GM19467 (cell line): Measurements from ENCODE around the gene LSM12.
"Not testable (repeated sequence)": the region's sequence is repeated elsewhere in the genome, so short reads cannot be mapped to it uniquely, and the experiment has no call there.

Source experiments
- ATAC-seq: cut with Tn5 transposase; IDR thresholded peaks from one replicate; pipeline ENCODE4 v1.9.1; 2021; ENCODE audit warnings: mild to moderate bottlenecking, moderate library complexity; ENCODE audit not compliant: unreplicated experiment

LSM12 gene

GRCh38 chr17:44008205-44008909, 58.1 kb downstream of the LSM12 start:
- ATAC-seq = no peak

- ATAC-seq = no peak
These were observed 58.9 kb downstream of the LSM12 start for GRCh38 chr17:44007346-44008204.

DNA sequence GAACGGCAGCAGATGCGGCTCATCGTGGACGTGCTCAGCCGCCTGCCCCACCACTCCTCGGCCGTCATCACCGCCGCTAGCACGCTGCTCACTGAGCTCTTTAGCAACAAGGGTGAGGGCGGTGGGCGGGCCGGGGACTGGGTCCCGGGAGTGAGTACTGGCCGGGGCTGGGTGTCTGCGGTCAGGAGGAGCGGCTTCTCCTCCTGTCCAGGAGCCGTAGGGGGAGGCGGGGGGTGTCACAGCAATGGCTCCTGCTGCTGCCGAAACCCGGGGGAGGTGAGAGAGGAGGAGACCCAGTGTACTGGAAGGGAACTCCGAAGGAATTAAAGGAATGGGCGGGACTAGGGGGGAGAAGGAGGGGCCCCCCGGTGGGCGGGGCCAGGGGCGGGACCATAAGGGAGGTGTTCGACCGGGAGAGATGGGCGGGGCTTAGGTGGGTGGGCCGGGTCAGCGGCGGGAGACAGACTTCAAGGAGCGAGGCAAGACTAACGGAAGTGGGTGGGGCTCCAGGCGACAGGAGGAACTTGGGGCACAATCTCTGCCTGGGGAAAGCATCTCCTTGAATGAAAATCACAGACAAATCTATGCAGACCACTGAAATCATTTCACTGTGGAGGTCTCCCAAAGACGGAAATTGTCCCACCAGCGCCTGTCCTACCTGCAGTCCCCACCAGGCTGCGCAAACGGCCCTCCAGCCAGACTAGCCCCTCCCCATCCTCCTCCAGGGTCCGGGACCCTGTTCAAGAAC, 59.7 kb downstream of the LSM12 start:
- ATAC-seq = no peak

DNA sequence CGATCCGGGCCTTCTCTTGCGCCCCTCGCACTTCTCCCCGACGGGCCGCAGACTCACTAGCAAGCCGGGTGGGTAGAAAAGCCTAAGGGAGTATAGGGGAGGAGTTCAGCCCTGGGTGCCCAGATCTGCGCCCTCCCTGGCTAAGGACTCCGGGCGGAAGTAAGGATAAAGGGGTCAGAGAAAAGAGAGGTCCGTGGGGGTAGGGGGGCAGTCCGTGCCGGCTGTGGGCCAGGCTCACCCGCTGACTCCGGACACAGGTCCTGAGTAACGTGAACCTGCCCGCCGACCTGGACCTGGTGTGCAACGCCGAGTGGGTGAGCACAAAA, 60.2 kb downstream of the LSM12 start:
- ATAC-seq = no peak

DNA sequence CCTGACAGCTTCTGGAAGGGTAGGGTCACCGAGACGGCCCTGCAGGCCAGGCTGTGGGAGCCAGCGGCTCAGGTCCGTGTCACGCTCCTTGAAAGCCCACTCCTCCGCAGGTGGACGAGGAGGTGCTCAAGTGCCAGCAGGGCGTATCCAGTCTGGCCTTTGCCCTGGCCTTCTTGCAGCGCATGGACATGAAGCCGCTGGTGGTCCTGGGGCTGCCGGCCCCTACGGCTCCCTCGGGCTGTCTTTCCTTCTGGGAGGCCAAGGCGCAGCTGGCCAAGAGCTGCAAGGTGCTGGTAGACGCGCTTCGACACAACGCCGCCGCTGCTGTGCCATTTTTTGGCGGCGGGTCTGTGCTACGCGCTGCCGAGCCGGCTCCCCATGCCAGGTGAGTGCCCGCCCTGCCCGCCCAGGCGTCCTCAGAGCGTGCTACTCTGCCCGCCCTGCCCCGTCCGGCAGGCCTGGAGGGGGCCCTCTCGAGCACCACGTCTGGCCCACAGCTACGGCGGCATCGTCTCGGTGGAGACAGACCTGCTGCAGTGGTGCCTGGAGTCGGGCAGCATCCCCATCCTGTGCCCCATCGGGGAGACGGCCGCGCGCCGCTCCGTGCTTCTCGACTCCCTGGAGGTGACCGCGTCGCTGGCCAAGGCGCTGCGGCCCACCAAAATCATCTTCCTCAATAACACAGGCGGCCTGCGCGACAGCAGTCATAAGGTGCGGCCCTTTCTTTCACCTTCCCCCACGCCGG, 60.8 kb downstream of the LSM12 start:
- no peak for ATAC-seq

DNA sequence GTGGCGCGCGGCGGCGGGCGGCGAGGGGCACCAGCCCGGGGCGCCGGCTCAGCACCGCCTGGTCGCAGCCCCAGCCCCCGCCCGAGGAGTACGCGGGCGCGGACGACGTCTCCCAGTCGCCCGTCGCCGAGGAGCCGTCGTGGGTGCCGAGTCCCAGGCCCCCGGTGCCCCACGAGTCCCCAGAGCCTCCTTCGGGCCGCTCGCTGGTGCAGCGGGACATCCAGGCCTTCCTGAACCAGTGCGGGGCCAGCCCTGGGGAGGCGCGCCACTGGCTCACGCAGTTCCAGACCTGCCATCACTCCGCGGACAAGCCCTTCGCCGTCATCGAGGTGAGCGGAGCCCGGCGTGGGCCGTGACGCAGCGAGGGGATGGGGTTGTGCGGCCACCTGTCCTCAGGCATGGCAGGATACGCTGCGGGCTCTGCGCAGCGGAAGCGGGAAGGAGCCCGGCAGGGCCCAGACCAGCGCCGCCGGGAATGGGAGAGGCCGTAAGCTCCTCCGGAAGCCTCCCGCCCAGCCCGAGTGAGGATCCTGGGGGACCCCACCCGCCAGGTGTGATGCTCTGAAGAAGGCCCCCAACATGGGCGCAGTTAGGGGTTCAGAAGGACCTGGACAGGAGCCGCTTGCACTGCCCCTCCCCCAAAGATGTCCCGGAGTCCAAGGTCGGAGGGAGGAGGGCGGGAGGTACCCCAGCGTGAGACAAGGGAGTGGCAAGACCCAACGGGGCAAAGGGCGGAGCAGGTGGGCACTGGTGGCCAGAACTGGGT, 61.5 kb downstream of the LSM12 start:
- ATAC-seq = no peak

- no peak for ATAC-seq
These were observed 62.3 kb downstream of the LSM12 start, which contains the start of gene NAGS for GRCh38 chr17:44004077-44004760. NAGS (plus strand) TSS chr17:44004622; CDS start chr17:44004664, 42 bp downstream.

GRCh38 chr17:44002141-44002848, 64.2 kb downstream of the LSM12 start:
- no peak for ATAC-seq

- no peak for ATAC-seq
These were observed 65.0 kb downstream of the LSM12 start for GRCh38 chr17:44001461-44001920.

GRCh38 chr17:44000871-44001460, 65.5 kb downstream of the LSM12 start:
- ATAC-seq = no peak

DNA sequence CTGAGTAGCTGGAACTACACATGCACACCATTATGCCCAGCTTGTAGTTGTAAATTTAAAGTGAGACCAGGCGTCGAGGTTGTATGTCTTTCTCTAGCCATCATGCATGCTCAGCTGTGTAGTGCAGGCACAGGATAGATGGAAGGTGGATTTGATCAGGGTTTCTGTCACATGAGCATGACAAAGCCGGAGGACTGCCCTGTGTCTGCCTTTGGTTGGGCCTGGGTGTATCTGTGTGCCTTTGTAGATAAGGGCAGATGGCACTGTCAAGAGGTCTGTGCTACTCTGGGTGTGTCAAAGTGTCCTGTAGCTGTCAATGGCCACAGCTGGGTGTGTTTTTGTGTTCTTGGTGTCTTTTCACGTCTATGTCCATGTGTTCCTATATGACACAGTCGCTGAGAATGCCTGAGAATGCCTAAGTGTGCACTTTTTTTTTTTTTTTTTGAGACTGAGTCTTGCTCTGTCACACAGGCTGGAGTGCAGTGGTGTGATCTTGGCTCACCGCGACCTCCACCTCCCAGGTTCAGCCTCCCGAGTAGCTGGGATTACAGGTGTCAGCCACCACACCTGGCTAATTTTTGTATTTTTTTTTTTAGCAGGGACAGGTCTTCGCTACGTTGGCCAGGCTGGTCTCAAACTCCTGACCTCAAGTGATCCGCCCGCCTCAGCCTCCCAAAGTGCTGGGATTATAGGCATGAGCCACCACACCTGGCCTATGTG, 66.2 kb downstream of the LSM12 start:
- no peak for ATAC-seq

- ATAC-seq = no peak
These were observed 67.4 kb downstream of the LSM12 start for GRCh38 chr17:43999024-43999423.

DNA sequence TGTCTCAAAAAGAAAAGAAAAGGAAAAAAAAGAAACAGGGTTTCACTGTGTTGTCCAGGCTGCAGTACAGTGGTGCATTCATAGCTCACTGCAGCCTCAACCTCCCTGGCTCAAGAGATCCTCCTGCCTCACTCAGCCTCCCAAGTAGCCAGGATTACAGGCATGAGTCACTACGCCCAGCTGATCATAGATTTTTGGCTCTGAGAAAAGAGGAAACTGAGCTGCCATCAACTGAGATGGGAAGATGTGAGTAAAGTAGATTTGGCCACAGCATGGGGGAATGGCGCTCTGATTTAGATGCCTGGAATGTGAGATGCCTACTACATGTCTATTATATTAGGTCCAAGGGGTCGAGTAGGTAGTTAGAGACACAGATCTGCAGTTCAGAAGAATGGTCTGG, 67.9 kb downstream of the LSM12 start:
- no peak for ATAC-seq

DNA sequence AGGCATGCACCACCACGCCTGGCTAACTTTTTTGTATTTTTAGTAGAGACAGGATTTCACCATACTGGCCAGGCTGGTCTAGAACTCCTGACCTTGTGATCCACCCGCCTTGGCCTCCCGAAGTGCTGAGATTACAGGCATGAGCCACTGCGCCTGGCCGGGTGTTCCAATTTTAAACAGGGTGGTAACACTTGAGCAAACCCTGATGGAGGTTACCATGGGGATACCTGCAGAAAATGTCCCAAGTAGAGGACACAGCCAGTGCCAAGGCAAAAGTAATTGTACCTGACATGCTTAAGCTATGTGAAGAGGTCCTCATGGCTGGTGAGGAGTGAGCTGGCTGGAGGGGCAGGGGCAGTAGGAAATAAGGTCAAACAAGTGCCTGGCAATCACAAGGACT, 69.3 kb downstream of the LSM12 start:
- ATAC-seq = not testable (repeated sequence)

DNA sequence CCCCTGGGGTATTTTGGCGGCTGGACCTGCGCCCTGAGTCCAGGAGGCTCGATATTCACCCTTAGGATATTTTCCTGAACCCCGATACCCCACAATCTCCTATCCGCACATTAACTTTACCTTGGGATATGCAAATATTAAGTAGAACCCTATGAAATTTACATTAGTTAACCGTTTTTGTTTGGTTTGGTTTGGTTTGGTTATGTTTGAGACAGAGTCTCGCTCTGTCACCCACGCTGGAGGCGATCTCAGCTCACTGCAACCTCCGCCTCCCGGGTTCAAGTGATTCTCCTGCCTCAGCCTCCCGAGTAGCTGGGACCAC, 71.4 kb downstream of the LSM12 start:
- ATAC-seq = no peak

GRCh38 chr17:43994272-43995149, 72.0 kb downstream of the LSM12 start:
- no peak for ATAC-seq

DNA sequence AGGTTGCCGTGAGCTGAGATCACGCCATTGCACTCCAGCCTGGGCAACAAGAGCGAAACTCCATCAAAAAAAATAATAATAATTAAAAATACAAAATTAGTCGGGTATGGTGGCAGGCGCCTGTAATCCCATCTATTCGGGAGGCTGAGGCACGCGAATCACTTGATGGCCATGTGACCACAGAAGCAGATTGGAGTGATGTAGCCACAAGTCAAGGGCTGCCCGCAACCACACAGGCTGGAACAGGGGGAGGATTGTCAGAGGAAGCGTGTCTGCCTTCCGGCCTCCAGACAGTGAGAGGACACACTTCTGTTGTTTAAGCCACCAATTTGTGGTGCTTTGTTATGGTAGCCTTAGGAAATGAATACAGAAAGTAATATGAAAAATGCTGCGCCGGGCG, 73.8 kb downstream of the LSM12 start:
- ATAC-seq = no peak
